Pons (tissue), 1 donor: ENCODE measurements around the gene CD22.

Source experiments
- DNase-seq: peaks from one replicate; pipeline ENCODE4 v3.0.0-alpha.2; 2016; ENCODE audit warnings: low spot score

The CD22 gene

DNA sequence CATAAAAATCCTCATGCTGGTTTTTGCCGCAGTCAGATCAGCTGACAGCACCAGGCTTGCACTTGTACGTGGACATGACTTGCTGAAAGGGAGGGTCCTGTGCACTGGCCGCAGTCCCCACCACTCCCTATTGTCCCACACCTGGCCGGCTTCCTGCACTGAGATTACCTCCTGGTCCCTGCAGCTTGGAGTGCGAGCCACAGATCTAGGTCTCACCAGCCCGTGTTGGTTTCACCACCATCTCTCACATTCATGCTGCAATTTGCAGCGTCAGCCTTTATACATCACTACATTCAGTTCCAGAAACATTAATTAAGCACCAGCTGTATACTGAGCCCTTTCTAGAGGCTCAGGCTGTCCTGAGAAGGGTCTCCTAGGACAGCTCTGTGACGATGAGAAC, 15.0 kb upstream of the CD22 start:
- no peak for DNase-seq

DNA sequence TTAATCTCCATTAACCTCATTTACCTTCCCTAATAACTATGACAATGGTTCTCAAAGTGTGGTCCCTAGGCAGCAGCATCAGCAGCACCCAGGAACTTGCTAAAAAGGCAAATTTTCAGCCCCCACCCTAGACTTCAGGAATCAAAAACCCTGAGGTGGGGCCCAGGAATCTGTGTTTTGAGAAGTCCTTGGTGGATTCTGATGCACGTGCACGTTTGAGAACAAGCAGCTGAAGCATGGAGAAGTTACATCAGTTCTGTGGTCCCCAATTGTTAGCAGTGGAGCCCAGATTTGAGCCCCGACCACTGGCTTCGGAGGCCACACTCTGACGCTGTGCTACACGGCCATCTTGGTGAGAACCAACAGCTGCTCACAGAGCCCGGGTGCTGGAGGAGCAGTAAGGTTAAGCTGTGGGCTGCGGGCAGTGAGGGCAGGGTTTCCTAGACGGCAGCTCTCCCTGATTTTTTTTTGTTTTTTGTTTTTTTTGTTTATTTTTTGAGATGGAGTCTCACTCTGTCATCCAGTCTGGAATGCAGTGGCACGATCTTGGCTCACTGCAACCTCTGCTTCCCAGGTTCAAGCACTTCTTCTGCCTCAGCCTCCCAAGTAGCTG, 14.0 kb upstream of the CD22 start:
- DNase-seq, result no peak

DNA sequence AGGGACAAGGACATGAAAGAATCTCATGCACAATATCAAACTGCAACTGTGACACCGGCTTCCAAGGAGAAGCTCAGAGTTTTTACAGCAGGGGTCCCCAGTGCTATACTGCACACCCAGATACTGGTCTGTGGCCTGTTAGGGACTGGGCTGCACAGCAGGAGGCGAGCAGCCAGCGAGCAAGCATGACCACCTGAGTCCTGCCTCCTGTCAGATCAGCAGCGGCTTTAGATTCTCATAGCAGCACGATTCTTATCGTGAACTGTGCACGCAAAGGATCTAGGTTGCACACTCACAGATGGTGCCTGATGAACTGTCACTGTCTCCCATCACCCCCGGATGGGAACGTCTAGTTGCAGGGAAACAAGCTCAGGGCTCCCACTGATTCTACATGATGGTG, 13.1 kb upstream of the CD22 start:
- no peak for DNase-seq

DNA sequence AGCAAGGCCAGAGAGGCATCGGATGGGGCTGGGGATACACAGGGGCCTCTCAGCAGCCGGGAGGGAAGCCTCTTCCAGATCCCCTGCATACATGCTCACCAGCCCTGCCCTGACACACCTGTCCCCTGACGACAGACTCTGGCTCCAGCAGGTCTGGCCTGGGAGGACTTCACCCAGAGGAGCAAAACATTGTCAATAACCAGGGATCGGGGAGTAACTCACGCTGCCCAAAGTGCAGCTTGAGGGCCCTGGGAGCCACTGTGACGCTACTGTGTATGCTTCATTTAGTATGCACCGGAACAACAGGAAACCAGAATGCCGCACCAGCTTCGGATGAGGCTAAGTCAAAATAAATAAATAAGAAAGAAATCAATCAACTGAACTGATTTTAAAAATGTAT, 12.4 kb upstream of the CD22 start:
- no peak for DNase-seq

DNA sequence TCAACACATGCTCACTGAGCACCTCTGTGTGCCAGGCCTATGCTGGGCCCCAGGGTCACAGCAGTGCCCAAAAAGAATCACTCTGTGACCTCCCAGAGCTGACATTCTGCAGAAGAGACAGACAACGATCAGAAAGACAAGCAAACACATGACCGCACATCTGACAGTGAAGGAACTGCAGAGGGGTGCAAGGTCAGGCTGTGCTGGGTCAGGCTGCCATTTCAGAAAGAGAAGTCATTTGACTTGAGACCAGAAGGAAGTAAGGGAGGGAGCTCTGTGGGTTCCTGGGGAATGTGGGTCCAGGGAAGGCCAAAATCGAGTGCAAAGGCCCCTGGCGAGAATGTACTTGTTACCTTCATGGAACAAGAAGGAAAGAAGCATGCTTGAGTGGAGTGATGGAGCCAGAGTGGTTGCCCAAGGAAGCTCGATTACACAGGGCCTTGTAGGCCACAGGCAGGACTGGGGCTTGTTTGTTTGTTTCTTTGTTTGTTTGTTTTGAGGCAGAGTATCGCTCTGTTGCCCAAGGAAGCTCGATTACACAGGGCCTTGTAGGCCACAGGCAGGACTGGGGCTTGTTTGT, 11.4 kb upstream of the CD22 start:
- no peak for DNase-seq

DNA sequence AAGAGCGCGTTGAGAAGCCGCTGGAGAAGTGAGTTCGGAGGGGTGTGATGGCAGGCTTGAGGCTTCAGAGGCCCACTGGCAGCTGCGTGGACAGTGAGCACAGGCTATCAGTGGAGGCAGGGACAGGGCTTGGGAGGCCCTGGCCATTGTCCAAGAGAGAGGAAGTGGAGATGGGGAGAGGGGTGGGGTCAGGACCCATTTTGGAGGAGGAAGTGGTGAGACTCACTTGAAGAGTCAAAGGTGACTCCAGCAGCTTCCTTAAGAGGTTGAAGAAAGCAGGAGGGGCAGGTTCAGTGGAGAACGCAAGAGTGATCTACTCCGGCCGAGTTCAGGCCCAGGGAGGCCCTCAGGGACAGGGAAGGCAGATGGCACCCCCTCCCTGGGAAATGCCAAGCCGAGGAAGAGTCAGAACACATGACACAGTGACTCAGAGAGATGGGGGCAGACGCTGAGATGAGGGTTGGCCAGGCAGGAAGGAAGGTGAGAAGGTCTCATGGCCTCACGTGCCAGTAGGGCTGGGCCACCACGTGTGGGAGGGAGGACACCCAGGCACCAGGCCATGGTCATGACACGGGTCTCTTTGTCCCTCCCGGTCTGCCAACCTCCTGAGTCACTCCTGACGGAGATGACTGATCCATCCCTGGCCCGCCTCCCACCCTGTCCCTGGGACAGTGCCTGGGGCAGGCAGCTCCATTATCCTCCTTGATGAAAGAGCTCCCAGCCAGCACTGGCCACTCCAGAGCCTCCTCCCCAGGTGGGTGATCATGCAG, 10.1 kb upstream of the CD22 start:
- DNase-seq, result peak; percentile 88

DNA sequence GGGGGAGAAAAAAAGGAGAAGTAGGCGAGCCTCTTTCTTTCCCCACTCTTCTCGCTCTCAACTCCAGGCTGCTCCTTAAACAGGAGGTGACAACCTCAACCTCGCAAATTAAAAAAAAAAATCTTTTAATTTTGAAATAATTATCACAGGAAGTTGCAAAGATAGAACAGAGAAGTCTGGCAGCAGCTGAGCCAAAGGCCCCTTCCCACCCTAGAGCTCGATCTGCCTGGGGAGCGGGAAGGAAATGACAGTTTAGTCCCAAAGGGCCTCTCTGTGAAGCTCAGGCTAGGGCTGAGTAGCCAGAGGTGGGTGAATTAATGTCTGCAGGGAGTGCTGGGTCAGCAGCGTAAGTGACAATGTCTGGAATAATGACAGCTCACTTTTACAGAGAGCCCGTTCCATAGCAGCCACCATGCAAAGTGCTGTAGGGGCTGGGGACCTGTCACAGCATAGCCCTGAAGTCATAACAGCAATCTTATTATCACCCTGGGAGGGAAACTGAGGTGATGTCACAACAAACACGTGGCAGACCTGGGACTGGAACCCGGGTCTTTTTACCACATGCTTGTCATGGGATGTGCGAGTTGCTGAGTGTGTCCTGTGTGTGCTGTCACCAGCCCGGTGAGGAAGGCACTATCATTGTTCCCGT, 8.8 kb upstream of the CD22 start:
- no peak for DNase-seq

DNA sequence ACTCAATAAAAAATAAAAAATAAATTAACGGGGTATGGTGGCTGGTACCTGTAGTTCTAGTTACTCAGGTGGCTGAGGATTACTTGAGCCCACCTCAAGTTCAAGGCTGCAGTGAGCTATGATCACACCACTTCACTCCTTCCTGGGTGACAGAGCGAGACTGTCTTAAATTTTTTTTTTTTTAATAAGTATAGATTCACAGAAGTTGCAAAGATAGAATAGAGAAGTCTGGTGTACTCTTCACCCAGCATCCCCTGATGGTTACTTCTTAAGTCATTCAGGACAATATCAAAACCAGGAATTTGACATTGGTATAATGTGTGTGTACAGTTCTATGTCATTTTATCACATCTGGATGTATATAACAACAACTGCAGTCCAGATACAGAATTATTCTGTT, 7.7 kb upstream of the CD22 start:
- no peak for DNase-seq

DNA sequence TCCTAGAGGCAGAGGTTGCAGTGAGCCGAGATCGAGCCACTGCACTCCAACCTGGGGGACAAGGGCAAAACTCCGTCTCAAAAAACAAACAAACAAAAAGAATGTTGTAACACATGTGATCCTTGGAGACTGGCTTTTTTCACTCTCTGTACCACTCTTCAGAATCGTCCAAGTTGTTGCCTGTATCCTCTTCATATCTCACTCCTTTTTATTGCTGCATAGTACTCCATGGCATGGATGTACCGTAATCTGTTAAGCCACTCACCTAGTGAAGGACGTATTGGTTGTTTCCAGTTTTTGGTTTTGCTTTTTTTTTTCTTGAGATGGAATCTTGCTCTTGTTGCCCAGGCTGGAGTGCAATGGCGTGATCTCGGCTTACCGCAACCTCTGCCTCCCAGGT, 7.0 kb upstream of the CD22 start:
- no peak for DNase-seq

DNA sequence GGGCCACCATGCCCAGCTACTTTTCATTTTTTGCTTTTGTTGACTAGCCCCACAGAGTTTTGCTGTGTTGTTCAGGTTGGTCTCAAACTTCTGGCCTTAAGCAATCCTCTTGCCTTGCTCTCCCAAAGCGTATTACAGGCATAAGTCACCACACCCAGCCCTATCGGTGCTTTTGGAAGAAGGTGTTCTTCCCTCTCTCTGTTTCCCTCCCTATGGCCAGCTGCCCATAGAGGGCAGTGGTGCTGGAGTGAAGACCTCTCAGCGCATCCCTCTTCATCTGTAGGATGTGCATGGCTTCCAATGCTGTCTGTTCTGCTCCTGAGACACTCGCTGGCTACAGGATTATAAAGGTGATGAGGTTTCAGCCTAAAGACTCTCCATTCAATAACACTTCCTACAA, 1.3 kb upstream of the CD22 start:
- no peak for DNase-seq

DNA sequence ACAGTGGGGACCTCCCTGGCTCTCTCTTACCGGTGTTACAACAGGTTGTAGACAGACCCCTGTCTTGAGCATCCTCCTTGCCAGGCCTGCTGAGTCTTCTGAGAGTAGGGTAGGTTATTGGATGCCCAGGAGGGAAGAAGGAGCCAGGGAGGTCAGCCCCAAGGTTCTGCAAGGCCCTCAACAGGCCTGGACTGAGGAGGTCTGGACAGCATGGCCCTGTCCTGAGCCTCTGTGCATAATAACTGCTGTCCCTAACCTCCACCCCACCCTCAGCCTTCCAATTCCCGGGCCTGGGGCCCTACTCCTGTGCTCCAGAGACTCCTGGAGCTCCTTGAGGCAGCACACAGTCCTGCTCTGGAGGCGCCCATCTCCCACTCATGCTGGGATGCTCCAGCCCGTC, 336 bp downstream of the CD22 start:
- no peak for DNase-seq

DNA sequence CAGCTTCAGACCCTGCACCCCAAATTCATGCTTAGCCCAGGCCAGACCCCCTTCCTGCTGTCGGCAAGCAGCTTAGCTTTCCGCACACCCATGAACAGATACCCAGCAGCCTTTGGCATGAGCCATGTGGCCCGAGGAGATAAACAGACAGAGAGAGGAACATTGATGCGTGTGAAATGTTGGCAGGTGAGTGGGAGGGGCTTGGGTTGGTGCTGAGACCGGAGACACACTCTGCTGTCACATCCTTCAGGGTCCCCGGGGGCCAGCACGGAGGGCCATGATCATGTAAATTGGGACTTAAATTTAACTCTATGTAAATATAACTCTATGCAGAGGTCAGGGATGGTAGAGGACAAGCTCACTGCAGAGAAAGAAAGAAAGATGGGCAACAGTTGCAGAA, 1.5 kb downstream of the CD22 start:
- no peak for DNase-seq

DNA sequence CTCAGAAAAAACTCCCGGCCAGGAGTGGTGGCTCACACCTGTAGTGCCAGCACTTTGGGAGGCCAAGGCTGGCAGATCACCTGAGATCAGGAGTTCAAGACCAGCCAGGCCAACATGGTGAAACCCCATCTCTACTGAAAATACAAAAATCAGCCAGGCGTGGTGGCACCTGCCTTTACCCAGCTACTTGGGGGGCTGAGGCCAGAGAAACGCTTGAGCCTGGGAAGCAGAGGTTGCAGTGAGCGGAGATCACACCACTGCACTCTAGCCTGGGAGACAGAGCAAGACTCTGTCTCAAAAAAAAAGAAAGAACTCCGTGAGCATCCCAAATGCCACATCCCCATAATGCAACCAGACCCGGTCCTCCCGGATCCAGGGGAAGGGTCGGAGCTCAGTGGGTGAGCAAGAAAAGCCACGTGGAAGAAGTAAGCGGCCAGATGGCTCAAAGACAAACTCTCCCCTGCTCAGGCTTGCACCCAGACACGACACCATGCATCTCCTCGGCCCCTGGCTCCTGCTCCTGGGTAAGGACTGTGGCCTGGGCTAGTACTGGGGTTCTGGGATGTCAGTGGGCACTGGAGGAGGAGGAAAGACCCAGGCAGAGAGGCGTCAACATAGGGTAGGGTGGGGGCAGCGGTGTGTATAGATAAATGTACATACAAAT, 2.7 kb downstream of the CD22 start:
- DNase-seq, result no peak

DNA sequence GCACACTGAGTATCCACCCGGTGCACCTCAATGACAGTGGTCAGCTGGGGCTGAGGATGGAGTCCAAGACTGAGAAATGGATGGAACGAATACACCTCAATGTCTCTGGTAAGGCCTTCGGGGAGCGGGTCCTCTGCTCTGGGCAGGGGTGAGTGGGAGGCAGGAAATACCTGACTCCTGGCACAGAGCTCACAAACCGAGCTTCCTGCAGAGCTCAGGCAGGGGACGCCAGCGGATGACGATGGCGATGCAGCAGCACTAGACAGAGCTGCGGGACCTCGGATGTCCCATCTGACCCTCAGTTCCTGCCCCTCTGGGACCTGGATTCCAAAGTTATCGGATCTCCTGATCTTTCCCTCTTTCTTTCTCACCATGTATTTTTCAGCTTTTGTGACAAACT, 3.8 kb downstream of the CD22 start:
- DNase-seq, result no peak

DNA sequence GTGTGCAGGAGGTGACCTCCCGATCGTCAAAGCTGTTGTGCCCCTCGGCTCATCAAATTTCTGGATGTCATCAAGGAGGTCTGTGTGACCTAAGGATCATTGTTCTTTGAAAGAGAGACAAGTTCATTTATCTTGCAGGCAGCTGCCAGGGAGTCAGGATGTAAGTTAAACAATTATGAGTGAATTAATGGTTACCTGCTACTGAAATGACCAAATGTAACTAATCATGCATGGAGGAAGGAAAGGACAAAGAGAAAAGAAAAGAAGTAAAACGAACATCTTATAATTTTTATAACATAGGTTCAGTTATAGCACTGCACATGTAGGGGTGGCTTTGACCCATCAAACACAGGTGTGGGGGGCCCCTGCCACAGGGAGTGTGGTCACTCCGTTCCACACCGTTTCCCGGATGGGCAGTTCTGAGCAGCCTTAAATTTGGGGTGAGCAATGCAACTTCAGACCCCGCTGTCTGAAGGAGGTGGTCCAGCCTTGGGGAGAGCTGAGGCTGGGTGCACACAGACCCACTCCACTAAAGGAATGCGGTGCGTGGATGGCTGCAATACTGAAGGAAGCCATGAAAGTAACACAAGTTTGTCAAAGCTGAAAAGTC, 5.3 kb downstream of the CD22 start:
- no peak for DNase-seq

DNA sequence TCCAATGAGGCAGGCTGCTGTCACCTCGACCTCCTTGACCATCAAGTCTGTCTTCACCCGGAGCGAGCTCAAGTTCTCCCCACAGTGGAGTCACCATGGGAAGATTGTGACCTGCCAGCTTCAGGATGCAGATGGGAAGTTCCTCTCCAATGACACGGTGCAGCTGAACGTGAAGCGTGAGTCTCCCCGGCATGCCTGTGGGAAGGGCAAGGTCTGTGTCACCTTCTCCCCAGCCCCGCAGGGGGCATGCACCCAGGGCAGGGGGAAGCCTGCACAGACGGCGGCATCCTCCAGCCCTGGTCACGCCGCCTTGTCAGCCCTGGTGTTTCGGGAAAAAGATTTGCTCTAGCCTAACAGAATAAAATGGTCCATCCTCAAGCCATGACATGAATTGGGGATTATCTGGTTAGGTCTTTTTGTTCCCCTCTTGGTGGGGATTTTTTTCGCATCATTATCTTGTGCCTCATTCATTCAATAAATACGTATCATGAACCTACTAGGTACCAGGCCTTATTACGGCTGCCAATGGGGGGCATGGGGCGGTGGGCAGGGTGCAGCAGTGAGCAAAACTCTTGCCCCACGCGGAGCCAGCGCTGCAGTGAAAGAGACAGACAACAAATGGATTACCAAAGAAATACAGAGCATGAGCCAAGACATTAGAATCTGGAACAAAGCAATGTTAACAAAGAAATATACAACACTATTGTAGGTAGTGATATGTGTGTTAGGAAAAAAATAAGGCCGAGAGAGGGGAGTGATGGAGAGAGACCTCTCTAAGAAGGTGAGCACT, 7.4 kb downstream of the CD22 start:
- DNase-seq, result no peak

DNA sequence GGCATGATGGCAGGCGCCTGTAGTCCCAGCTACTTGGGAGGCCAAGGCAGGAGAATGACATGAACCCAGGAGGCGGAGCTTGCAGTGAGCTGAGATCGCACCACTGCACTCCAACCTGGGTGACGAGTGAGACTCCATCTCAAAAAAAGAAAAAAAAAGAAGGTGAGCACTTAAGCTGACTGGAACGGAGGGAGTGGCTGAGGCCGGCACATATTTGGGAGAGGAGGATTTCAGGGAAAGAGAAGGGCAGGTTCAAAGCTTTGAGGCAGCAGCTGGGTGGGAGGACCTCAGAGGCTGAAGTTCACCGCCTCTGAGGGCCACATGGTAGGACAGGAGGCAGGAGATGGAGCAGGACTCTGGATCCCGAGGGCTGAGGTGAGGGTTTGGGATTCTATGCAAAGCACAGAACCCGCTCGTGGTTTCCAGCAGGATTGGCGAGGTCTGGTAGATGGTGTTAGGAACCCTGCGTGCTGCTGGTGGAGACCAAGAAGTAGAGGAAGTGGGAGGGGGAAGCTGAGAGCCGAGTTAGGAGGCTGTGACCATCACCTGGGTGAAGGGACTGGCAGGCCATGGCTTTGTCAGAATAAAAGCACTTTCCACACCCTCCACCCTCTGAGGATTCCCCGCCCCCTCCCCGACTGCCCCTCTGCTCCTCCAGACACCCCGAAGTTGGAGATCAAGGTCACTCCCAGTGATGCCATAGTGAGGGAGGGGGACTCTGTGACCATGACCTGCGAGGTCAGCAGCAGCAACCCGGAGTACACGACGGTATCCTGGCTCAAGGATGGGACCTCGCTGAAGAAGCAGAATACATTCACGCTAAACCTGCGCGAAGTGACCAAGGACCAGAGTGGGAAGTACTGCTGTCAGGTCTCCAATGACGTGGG, 8.4 kb downstream of the CD22 start:
- no peak for DNase-seq

DNA sequence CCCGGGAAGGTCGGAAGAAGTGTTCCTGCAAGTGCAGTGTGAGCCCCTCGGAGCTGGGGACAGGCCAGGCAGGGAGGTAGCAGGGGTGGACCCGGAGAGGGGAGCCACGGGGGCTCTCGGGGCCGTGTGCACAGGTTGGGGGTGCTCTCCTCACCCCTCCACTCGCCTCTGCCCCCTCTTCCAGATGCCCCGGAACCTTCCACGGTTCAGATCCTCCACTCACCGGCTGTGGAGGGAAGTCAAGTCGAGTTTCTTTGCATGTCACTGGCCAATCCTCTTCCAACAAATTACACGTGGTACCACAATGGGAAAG, 9.0 kb downstream of the CD22 start:
- DNase-seq, result no peak

DNA sequence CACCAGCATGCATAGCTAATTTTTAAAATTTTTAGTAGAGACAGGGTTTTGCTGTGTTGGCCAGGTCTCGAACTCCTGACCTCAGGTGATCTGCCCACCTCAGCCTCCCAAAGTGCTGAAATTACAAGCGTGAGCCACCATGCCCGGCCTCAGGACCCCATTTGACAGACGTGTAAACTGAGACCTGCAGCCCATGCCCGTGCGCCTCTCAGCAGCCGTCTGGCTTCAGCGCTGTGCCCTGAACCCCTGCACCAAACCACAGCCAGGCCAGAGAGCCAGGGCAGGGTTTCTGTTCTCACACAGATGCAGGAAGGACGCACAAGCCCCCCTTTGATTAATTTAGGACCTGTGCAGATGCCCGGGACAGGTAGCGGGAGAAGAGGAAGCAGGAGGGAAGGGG, 11.4 kb downstream of the CD22 start:
- DNase-seq, result no peak

DNA sequence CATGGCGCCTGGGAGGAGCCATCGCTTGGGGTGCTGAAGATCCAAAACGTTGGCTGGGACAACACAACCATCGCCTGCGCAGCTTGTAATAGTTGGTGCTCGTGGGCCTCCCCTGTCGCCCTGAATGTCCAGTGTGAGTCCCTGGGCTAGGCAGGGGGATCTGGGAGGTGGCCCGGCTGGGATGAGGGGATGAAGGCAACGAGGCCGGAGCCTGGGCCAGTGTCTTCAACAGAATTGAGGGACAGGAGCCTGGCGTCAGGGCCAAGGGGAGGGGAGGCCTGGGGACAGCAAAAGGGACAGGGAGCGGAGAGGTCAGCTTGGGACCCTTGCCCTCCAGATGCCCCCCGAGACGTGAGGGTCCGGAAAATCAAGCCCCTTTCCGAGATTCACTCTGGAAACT, 12.0 kb downstream of the CD22 start:
- DNase-seq, result no peak
